ENCODE data around the gene CCSAP.

The CCSAP gene

GRCh38 chr1:229285440-229285839 lies 57.4 kb downstream of the CCSAP start:
- DNase-seq, result no peak

- DNase-seq, result no peak
Measured at GRCh38 chr1:229284887-229285286, 58.0 kb downstream of the CCSAP start.

GRCh38 chr1:229283183-229283611 lies 59.6 kb downstream of the CCSAP start:
- no peak for DNase-seq

- no peak for DNase-seq
Measured at GRCh38 chr1:229282295-229282823, 60.5 kb downstream of the CCSAP start.

- no peak for DNase-seq
Measured at GRCh38 chr1:229281339-229281926, 61.4 kb downstream of the CCSAP start.

GRCh38 chr1:229280921-229281320 lies 61.9 kb downstream of the CCSAP start:
- no peak for DNase-seq

GRCh38 chr1:229280037-229280828 lies 62.6 kb downstream of the CCSAP start:
- DNase-seq, result no peak

- no peak for DNase-seq
Measured at GRCh38 chr1:229279242-229279641, 63.6 kb downstream of the CCSAP start.

GRCh38 chr1:229278120-229278741 lies 64.6 kb downstream of the CCSAP start:
- no peak for DNase-seq

- no peak for DNase-seq
Measured at GRCh38 chr1:229275005-229275404, 67.8 kb downstream of the CCSAP start.

GRCh38 chr1:229273507-229274232 lies 69.2 kb downstream of the CCSAP start:
- no peak for DNase-seq

- DNase-seq, result no peak
Measured at GRCh38 chr1:229272164-229273158, 70.4 kb downstream of the CCSAP start.

- DNase-seq, result peak; percentile 42 to 52
Measured at GRCh38 chr1:229271448-229272159, 71.2 kb downstream of the CCSAP start.
